Fibroblast of pulmonary artery (primary cell): ENCODE data around the gene CMTM4.

Experiments
- DNase-seq: peaks from one replicate; pipeline ENCODE4 v3.0.0-alpha.2; 2010; ENCODE audit warnings: low read depth
- H3K4me3 ChIP-seq: replicated peaks from 2 replicates; pipeline ENCODE4 v1.5.1; 2011; ENCODE audit warnings: low read depth, mild to moderate bottlenecking, control low read depth, low read length, moderate library complexity
- CTCF ChIP-seq: IDR thresholded peaks from 2 replicates; pipeline ENCODE4 v1.5.1; 2011; ENCODE audit warnings: mild to moderate bottlenecking, control low read depth, low read length, inconsistent platforms; ENCODE audit errors: missing control alignments

CMTM4 gene

GRCh38 chr16:66592814-66593213 lies 103.7 kb downstream of the CMTM4 start:
- no peak for DNase-seq
- TF ChIP-seq CTCF: no peak
- no peak overlapping the region for H3K4me3 ChIP-seq

- no peak for TF ChIP-seq CTCF
- no peak for DNase-seq
- no peak overlapping the region for H3K4me3 ChIP-seq
Observed at GRCh38 chr16:66592241-66592640, 104.3 kb downstream of the CMTM4 start.

GRCh38 chr16:66591018-66591417 lies 105.5 kb downstream of the CMTM4 start:
- DNase-seq: no peak
- no peak overlapping the region for H3K4me3 ChIP-seq
- no peak for TF ChIP-seq CTCF

- no peak for DNase-seq
- TF ChIP-seq CTCF: no peak
- H3K4me3 ChIP-seq: no peak overlapping the region
Observed at GRCh38 chr16:66590322-66590721, 106.2 kb downstream of the CMTM4 start.

GRCh38 chr16:66588981-66589713 lies 107.4 kb downstream of the CMTM4 start:
- peak; percentile 42 for DNase-seq
- TF ChIP-seq CTCF: peak; percentile 64
- no peak overlapping the region for H3K4me3 ChIP-seq

- no peak for DNase-seq
- H3K4me3 ChIP-seq: no peak overlapping the region
- TF ChIP-seq CTCF: no peak
Observed at GRCh38 chr16:66587881-66588600, 108.5 kb downstream of the CMTM4 start.
